Raji (cell line): ENCODE measurements around the gene FNDC3B.

Experiments used
- POLR2A ChIP-seq: IDR thresholded peaks from 2 replicates; pipeline ENCODE4 v1.6.1; 2011; ENCODE audit warnings: low read depth, low read length, control low read depth; ENCODE audit not compliant: insufficient read depth

Gene FNDC3B

DNA sequence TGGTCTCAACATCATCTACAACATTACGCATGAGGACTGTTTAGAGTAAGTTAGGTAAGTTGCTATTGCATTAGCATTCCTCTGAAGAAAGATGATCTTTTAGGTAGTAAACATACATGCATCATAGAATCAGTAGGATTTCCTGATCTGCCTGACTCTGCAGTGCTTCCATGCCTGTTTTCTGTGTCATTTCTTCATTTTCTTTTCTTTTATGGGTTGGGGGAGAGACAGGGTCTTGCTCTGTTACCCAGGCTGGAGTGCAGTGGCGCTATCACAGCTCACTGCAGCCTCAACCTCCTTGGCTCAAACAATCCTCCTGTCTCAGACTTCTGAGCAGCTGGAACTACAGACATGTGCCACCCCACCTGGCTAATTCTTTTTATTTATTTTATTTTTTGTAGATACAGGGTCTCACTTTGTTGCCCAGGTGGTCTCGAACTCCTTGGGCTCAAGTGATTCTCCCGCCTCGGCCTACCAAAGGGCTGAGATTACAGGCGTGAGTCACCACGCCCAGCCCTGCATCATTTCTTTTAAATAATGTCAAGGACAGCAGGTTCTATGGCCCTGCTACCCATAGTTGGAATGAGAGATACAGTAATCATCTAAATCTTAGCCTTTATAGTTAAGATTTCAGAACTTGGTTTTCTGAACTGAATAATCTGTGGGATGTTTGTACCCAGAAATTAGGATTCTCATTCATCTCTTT is 224.6 kb downstream of the FNDC3B start:
- TF ChIP-seq POLR2A = no peak

- TF ChIP-seq POLR2A = no peak
These were observed 226.7 kb downstream of the FNDC3B start for GRCh38 chr3:172266103-172266502.

GRCh38 chr3:172268425-172268824 is 229.0 kb downstream of the FNDC3B start:
- no peak for TF ChIP-seq POLR2A

DNA sequence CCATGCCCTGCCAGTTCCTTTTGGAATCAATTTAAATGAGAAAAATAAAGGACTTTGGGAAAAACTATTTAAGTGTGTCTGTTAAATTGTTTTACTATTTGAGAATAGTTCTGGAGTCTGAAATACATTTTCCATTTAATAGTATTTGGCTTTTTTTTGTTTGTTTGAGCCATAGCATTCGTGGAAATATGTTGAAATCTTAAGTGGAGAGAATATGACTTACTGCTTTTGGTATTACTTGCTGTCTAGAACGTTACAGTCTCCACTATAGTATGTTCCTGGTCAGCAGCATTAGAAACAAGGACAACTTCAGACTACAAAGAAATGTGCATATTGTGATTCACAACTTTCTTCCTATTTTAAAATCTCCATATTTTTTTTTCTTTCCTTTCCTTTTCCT is 229.5 kb downstream of the FNDC3B start:
- no peak for TF ChIP-seq POLR2A

- no peak for TF ChIP-seq POLR2A
These were observed 231.3 kb downstream of the FNDC3B start for GRCh38 chr3:172270557-172271166.

DNA sequence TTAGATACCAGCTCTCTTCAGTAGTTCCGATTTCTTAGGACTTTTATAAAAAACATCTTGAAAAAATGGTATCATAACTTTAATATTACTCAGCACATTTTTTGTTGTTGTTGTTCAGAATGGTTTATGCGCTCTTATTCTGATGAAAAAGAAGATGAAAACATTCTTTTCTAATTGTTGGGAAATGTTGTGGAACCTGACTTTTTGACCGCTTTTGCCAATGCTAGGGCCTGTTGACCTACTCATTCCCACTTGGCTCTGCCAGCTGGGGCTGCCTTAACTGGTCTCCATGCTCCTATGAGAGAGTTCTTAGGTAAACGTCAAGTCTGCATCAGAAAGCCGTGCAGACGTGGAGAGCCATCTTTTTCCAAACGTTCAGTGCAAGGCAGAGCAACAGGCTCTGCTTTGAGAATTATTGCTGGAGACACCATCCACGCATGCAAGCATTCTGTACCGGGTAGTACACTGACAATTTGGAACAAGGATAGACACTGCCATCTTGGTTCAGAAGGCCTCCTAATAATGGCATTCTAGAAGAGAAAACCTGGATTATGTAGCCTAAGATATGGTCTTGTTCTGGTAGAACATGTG is 232.1 kb downstream of the FNDC3B start:
- TF ChIP-seq POLR2A = no peak

- TF ChIP-seq POLR2A = no peak
These were observed 233.3 kb downstream of the FNDC3B start for GRCh38 chr3:172272698-172273097.

DNA sequence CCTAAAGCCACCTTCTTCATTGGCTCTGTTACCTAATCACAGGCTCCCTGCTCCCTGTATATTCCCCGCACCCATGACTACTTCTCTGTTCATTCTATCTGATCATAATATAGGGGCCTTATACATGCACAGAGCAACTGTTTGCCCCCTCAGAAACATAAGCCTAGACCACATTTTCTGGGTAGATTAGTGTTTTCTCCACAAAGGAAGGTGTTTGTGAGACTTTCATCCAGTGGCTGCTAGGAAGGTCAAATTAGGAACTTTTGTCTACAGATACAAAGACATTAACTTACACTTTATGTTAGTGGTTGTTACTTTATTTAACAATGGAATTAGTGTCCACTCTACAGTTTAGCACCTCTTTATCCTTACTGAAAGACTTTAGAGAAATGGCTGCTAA is 234.0 kb downstream of the FNDC3B start:
- TF ChIP-seq POLR2A = no peak

DNA sequence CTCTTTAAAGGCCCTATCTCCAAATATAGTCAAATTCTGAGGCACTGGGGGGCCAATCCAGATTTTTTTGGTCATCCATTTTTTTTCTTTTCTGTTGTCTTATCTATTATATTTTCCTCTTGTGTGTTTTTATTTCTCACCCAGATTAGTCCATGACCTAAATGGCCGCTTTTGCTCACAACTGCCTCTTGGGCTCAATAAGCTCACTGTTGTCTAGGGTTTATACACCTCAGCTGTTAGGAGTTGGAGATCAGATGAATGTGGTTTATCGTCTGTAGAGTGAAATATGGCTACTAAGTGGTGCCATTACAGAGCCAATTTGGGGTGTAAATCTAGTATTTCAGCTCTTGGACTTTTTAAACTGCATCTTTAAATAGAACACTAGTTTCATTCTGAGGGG is 235.5 kb downstream of the FNDC3B start:
- TF ChIP-seq POLR2A = no peak

DNA sequence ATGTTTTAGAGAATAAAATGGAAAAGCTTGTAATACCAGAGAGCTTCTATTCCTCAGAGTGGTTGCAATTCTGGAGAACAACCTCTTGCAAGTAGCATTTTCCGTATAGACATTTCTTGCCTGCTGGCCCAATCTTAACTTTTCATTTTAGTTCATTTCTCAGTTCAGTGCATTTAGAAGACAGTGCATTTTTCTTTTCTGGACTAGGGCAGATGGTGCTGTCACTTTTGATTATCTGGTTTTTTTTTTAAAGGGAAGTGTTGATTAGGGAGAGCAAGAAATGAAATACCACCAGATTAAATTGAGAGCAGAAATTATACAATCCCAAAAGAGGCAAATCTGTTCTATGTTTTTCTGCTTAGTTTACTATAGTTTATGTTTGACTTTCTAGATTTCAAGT is 236.2 kb downstream of the FNDC3B start:
- TF ChIP-seq POLR2A = no peak

DNA sequence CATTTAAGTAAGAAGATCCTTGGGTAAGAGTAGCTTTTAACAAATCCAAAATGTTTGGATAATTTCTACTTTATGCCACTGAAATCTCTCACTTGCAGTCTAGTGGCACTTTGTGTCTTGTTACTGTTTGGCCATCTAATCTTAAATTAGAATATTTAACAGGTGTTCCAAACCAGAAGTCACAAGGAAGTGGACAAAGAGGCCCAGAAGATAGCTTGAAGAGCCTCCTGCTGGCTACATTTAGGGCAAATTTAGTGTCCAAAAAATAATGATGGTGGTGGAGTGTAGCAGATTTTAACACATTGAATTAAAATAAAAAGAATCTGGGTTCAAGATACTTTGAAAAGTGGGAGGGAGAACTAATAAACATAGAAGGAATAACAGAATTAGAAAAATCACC is 236.7 kb downstream of the FNDC3B start:
- no peak for TF ChIP-seq POLR2A

DNA sequence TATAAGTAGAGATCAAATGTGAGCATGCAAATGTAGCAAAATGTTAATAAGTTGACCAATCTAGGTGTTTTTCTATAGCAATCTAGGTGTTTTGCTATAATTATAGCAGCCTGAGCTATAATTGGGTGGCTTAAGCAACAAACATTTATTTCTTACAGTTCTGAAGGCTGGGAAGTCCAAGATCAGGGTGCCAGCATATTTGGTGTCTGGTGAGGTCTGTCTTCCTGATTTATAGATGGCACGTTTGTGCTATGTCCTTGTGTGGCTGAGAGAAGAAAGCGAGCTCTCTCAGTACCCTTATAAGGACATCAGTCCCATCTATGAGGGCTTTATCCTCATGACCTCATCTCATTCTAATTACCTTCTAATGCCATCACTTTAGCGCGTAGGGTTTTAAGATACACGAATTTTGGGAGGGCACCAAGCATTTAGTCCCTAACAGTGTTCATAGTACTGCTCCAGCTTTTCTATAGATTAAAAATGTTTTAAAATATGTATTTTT is 237.8 kb downstream of the FNDC3B start:
- TF ChIP-seq POLR2A = no peak

GRCh38 chr3:172279191-172279640 is 239.8 kb downstream of the FNDC3B start:
- no peak for TF ChIP-seq POLR2A

DNA sequence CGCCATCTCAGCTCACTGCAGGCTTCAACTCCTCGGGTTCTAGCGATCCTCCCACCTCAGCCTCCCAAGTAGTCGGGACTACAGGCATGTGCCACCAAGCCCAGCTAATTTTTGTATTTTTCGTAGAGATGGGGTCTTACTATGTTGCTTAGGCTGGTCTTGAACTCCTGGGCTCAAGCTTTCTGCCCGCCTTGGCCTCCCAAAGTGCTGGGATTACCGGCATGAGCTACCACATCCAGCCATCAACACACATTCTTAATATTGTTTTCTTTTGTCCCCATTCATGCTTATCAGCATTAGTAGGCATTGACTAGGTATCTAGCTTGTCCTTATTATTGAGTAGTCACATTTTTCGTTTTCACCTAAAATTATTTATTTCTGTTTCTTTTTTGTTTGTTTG is 240.6 kb downstream of the FNDC3B start:
- TF ChIP-seq POLR2A = no peak

GRCh38 chr3:172280406-172281051 is 241.2 kb downstream of the FNDC3B start:
- TF ChIP-seq POLR2A = no peak

- TF ChIP-seq POLR2A = no peak
These were observed 242.5 kb downstream of the FNDC3B start for GRCh38 chr3:172281884-172282283.
